Loucy (cell line): ENCODE measurements around the gene COL27A1.

Source experiments
- EZH2phosphoT487 ChIP-seq: fragments of 200-600 bp; IDR thresholded peaks from 2 replicates; pipeline ENCODE4 v1.6.1; 2018; ENCODE audit warnings: antibody characterized with exemption, mild to moderate bottlenecking, moderate library complexity, borderline replicate concordance
- TF ChIP-seq, protein P1 (sequence below): fragments of 200-600 bp; sonication (generic); conservative IDR thresholded peaks from 2 replicates; pipeline ENCODE4 v1.5.1; 2014; ENCODE audit warnings: mild to moderate bottlenecking, antibody characterized with exemption, low read length

GRCh38 chr9:114124666-114125475 lies 30.5 kb upstream of the COL27A1 start:
- TF ChIP-seq, protein P1, sequence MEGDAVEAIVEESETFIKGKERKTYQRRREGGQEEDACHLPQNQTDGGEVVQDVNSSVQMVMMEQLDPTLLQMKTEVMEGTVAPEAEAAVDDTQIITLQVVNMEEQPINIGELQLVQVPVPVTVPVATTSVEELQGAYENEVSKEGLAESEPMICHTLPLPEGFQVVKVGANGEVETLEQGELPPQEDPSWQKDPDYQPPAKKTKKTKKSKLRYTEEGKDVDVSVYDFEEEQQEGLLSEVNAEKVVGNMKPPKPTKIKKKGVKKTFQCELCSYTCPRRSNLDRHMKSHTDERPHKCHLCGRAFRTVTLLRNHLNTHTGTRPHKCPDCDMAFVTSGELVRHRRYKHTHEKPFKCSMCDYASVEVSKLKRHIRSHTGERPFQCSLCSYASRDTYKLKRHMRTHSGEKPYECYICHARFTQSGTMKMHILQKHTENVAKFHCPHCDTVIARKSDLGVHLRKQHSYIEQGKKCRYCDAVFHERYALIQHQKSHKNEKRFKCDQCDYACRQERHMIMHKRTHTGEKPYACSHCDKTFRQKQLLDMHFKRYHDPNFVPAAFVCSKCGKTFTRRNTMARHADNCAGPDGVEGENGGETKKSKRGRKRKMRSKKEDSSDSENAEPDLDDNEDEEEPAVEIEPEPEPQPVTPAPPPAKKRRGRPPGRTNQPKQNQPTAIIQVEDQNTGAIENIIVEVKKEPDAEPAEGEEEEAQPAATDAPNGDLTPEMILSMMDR: no peak
- no peak for TF ChIP-seq EZH2phosphoT487
